ENCODE measurements around the gene MLPH.

DNA sequence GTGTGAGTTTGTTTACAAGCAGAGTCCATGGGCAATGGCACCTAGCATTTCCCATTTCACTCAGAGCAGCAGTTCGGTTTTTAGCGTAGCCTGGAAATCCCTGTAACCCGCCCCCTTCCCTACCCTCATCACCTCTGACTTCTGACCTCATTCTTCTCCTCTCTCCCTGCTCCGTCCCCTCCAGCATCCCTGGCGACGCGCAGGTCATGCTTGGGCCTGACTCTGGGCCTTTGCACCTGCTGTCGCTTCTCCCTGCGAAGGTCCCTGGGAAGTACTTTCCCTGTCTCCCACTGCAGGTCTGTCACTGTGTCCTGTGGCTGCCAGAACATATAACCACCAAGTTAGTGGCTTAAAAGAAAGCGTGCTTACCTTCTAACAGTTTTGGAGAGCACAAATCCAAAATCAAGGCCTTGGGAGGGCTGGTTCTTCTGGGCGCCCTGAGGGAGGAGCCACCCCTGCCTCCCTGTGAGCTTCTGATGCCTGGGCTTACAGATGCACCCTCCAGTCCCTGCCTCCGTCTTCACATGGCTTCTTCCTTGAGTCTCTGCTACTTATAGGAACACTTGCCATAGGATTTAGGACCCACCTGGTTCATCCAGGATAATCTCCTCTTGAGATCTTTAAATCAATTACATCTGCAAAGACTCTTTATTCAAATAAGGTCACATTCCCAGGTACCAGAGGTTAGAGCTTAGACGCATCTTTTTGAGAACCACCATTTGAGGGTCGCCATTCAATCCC lies 111.6 kb downstream of the MLPH start:
- TF ChIP-seq IRF2 (CRISPR knock-in tag; IDR thresholded peaks at IDR 0.05) = no peak
- TF ChIP-seq POLR2AphosphoS5 (IDR thresholded peaks at IDR 0.05; ENCODE audit: low read depth, low read length) = no peak
- no peak for TF ChIP-seq ZNF557 (CRISPR knock-in tag; IDR thresholded peaks at IDR 0.05)
- TF ChIP-seq NKX3-1 (CRISPR knock-in tag; IDR thresholded peaks at IDR 0.05) = no peak
- no peak for TF ChIP-seq JUNB (CRISPR knock-in tag; IDR thresholded peaks at IDR 0.05; ENCODE audit: borderline replicate concordance)
- no peak for TF ChIP-seq PHF8 (CRISPR knock-in tag; IDR thresholded peaks at IDR 0.05)
- no peak for TF ChIP-seq ZNF781 (CRISPR knock-in tag; IDR thresholded peaks at IDR 0.05; ENCODE audit: borderline replicate concordance, not compliant biosample characterization)
- TF ChIP-seq MYNN (CRISPR knock-in tag; IDR thresholded peaks at IDR 0.05; ENCODE audit: low read depth) = no peak
- TF ChIP-seq NFYB (CRISPR knock-in tag; IDR thresholded peaks at IDR 0.05) = no peak
- TF ChIP-seq, protein P1, sequence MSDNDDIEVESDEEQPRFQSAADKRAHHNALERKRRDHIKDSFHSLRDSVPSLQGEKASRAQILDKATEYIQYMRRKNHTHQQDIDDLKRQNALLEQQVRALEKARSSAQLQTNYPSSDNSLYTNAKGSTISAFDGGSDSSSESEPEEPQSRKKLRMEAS (IDR thresholded peaks at IDR 0.05) = 0 out of 2 replicates have a peak, but pooled peaks have one; percentile 41
- TF ChIP-seq ZNF441 (CRISPR knock-in tag; IDR thresholded peaks at IDR 0.05; ENCODE audit: borderline replicate concordance) = no peak
- TF ChIP-seq, protein P2, sequence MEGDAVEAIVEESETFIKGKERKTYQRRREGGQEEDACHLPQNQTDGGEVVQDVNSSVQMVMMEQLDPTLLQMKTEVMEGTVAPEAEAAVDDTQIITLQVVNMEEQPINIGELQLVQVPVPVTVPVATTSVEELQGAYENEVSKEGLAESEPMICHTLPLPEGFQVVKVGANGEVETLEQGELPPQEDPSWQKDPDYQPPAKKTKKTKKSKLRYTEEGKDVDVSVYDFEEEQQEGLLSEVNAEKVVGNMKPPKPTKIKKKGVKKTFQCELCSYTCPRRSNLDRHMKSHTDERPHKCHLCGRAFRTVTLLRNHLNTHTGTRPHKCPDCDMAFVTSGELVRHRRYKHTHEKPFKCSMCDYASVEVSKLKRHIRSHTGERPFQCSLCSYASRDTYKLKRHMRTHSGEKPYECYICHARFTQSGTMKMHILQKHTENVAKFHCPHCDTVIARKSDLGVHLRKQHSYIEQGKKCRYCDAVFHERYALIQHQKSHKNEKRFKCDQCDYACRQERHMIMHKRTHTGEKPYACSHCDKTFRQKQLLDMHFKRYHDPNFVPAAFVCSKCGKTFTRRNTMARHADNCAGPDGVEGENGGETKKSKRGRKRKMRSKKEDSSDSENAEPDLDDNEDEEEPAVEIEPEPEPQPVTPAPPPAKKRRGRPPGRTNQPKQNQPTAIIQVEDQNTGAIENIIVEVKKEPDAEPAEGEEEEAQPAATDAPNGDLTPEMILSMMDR (CRISPR knock-in tag; IDR thresholded peaks at IDR 0.05) = no peak
- no peak for TF ChIP-seq CENPX (CRISPR knock-in tag; IDR thresholded peaks at IDR 0.05)
- TF ChIP-seq ZNF207 (IDR thresholded peaks at IDR 0.05; ENCODE audit: borderline replicate concordance) = no peak
